Testis (tissue), 2 donors: ENCODE results near the gene POLN.

Source experiments
- POLR2A ChIP-seq: fragments of 450-650 bp; IDR thresholded peaks from one replicate; pipeline ENCODE4 v1.6.1; 2017; ENCODE audit warnings: antibody characterized with exemption, mild to moderate bottlenecking, moderate library complexity
- TF ChIP-seq, protein P1 (sequence below), 3 experiments: fragments of 450-650 bp in 2 of 3; fragments of 200-600 bp in 1 of 3; sonication (generic) in 1 of 3; IDR thresholded peaks; one replicate each; pipeline ENCODE4 v1.5.1; 2016 to 2019; ENCODE audit warnings: antibody characterized with exemption in 3 of 3, mild to moderate bottlenecking in 2 of 3, moderate library complexity in 1 of 3

DNA sequence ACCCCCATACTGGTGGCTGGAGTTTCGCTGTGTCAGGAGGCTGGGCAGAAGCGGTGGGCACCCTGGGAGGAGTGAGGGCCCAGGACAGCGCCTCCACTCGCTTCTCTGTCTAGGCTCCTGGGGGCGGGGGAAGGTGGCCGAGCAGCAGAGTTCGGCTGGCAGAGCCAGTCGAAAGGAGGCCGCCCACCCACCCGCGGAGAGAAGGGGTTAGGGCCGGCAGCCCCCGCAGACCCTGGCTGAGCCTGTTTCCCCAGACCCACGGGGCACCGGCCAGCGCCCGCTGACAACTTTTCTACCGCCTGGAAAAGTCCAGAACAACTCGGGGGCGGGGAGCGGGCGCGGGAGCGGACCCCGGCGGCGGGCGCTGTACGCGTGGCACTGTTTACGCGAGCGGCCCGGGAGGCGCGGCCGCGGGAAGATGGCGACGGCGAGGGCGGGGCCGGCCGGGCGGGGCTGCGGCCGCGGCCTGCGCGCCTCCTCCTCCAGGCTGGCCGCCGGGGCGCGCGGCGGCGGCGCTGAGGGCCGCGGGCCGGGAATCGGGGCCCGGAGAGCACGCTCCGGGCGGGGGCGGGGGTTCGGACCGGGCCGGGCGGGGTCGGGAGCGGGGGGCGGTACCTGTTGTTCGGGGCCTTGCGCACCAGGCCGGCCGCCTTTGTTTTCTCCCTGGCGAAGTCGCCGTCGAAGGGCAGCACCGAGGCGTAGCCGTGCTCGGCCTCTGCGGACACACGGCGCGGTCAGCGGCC is 19.4 kb upstream of the POLN start:
- TF ChIP-seq, protein P1, sequence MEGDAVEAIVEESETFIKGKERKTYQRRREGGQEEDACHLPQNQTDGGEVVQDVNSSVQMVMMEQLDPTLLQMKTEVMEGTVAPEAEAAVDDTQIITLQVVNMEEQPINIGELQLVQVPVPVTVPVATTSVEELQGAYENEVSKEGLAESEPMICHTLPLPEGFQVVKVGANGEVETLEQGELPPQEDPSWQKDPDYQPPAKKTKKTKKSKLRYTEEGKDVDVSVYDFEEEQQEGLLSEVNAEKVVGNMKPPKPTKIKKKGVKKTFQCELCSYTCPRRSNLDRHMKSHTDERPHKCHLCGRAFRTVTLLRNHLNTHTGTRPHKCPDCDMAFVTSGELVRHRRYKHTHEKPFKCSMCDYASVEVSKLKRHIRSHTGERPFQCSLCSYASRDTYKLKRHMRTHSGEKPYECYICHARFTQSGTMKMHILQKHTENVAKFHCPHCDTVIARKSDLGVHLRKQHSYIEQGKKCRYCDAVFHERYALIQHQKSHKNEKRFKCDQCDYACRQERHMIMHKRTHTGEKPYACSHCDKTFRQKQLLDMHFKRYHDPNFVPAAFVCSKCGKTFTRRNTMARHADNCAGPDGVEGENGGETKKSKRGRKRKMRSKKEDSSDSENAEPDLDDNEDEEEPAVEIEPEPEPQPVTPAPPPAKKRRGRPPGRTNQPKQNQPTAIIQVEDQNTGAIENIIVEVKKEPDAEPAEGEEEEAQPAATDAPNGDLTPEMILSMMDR (IDR thresholded peaks at IDR 0.05): no peak
- no peak for TF ChIP-seq POLR2A
